Activated T-helper 1 cell treated with anti-CD3 and anti-CD28 coated beads, Interleukin-12 subunit alpha, Interleukin-12 subunit beta, Interleukin-2, Interleukin-4 antibody, amounts not matched to agents 30 ng/mL and 10 ng/mL and 1 ng/mL, durations not matched to agents 14 hours and 24 hours and 36 hours (primary cell): ENCODE results near the gene PTPRE. TPM values are rescaled to one million over a fixed set of nuclear protein-coding genes. Genes with fewer than 3 reads are reported as not detected.

Experiments used
- DNase-seq: peaks from one replicate; pipeline ENCODE4 v3.0.0; 2021; ENCODE audit warnings: low spot score
- H3K27ac Mint-ChIP-seq: one replicate; pipeline ENCODE4 v1.8.0; 2021; ENCODE audit warnings: mild to moderate bottlenecking, mixed read lengths
- H3K27me3 Mint-ChIP-seq: one replicate; pipeline ENCODE4 v1.8.0; 2022; ENCODE audit warnings: mild to moderate bottlenecking, moderate library complexity, mixed read lengths; ENCODE audit not compliant: insufficient read depth
- H3K36me3 Mint-ChIP-seq: one replicate; pipeline ENCODE4 v1.8.0; 2021; ENCODE audit warnings: low read depth, mixed read lengths
- H3K4me1 Mint-ChIP-seq: one replicate; pipeline ENCODE4 v1.8.0; 2021; ENCODE audit warnings: low read depth, mixed read lengths
- H3K4me3 Mint-ChIP-seq: one replicate; pipeline ENCODE4 v1.8.0; 2021; ENCODE audit warnings: mild to moderate bottlenecking, moderate library complexity, mixed read lengths
- H3K9me3 Mint-ChIP-seq: one replicate; pipeline ENCODE4 v1.8.0; 2021; ENCODE audit warnings: mixed read lengths
- intact Hi-C: fragments of 100-400 bp; cut with micrococcal nuclease; formaldehyde crosslinking; loops from one replicate; pipeline ENCODE4 v1.15.1; 2024
- total RNA-seq: library from RNA; stranded (reverse); gene quantifications from 2 replicates; pipeline ENCODE4 v1.2.3, GENCODE V29; 2022

Gene PTPRE
- total RNA-seq, 1 donor from 2014 or later: 41.8 TPM

GRCh38 chr10:128001363-128001745 lies 94.5 kb downstream of the PTPRE start:
- DNase-seq: no peak
- no peak overlapping the region for H3K4me3 Mint-ChIP-seq
- peaks cover 19% of the 10 kb centered on the region for H3K27me3 Mint-ChIP-seq
- H3K9me3 Mint-ChIP-seq: no peaks in the 10 kb centered on the region
- no peaks in the 10 kb centered on the region for H3K36me3 Mint-ChIP-seq
- no peak overlapping the region for H3K27ac Mint-ChIP-seq
- H3K4me1 Mint-ChIP-seq: no peaks in the 10 kb centered on the region
- intact Hi-C loops: no loop called here

- Mint-ChIP-seq H3K4me3 (no peak overlapping the region), H3K27ac (no peak overlapping the region), H3K9me3 (no peaks in the 10 kb centered on the region), H3K4me1 (no peaks in the 10 kb centered on the region), H3K36me3 (no peaks in the 10 kb centered on the region), H3K27me3 (peaks cover 19% of the 10 kb centered on the region)
- intact Hi-C loops: no loop called here
- no peak for DNase-seq
Observed at GRCh38 chr10:128001849-128002248, 94.9 kb downstream of the PTPRE start.

- H3K4me1 Mint-ChIP-seq: no peaks in the 10 kb centered on the region
- H3K4me3 Mint-ChIP-seq: no peak overlapping the region
- H3K36me3 Mint-ChIP-seq: no peaks in the 10 kb centered on the region
- intact Hi-C loops: no loop called here
- no peak for DNase-seq
- H3K27ac Mint-ChIP-seq: no peak overlapping the region
- H3K27me3 Mint-ChIP-seq: peaks cover 16% of the 10 kb centered on the region
- no peaks in the 10 kb centered on the region for H3K9me3 Mint-ChIP-seq
Observed at GRCh38 chr10:128003521-128003920, 96.6 kb downstream of the PTPRE start.

- intact Hi-C loops: no loop called here
- Mint-ChIP-seq H3K9me3 (no peaks in the 10 kb centered on the region), H3K27me3 (peaks cover 5% of the 10 kb centered on the region), H3K4me3 (no peak overlapping the region), H3K36me3 (no peaks in the 10 kb centered on the region), H3K27ac (no peak overlapping the region), H3K4me1 (no peaks in the 10 kb centered on the region)
- no peak for DNase-seq
Observed at GRCh38 chr10:128005858-128006257, 99.0 kb downstream of the PTPRE start.

GRCh38 chr10:128007056-128007455 lies 100.2 kb downstream of the PTPRE start:
- H3K4me3 Mint-ChIP-seq: no peak overlapping the region
- no peaks in the 10 kb centered on the region for H3K36me3 Mint-ChIP-seq
- H3K9me3 Mint-ChIP-seq: no peaks in the 10 kb centered on the region
- intact Hi-C loops: no loop called here
- peaks cover 10% of the 10 kb centered on the region for H3K4me1 Mint-ChIP-seq
- DNase-seq: no peak
- H3K27ac Mint-ChIP-seq: no peak overlapping the region
- peaks cover 7% of the 10 kb centered on the region for H3K27me3 Mint-ChIP-seq

GRCh38 chr10:128007971-128008370 lies 101.1 kb downstream of the PTPRE start:
- no peak for DNase-seq
- Mint-ChIP-seq H3K36me3 (no peaks in the 10 kb centered on the region), H3K27ac (no peak overlapping the region), H3K27me3 (peaks cover 4% of the 10 kb centered on the region), H3K4me1 (peaks cover 10% of the 10 kb centered on the region), H3K9me3 (no peaks in the 10 kb centered on the region), H3K4me3 (no peak overlapping the region)
- intact Hi-C loops: no loop called here

GRCh38 chr10:128008521-128009250 lies 101.8 kb downstream of the PTPRE start:
- Mint-ChIP-seq H3K9me3 (no peaks in the 10 kb centered on the region), H3K4me1 (peaks cover 10% of the 10 kb centered on the region), H3K36me3 (no peaks in the 10 kb centered on the region), H3K27me3 (peaks cover 4% of the 10 kb centered on the region), H3K27ac (no peak overlapping the region), H3K4me3 (no peak overlapping the region)
- DNase-seq: no peak
- intact Hi-C loops: no loop called here

GRCh38 chr10:128009372-128010126 lies 102.6 kb downstream of the PTPRE start:
- peaks cover 10% of the 10 kb centered on the region for H3K4me1 Mint-ChIP-seq
- no peak for DNase-seq
- H3K4me3 Mint-ChIP-seq: no peak overlapping the region
- no peak overlapping the region for H3K27ac Mint-ChIP-seq
- peaks cover 4% of the 10 kb centered on the region for H3K27me3 Mint-ChIP-seq
- no peaks in the 10 kb centered on the region for H3K9me3 Mint-ChIP-seq
- intact Hi-C loops: loop anchor here (5.0 kb wide), 1 partner anchor 292 kb away; no protein-coding TSS in a partner anchor
- H3K36me3 Mint-ChIP-seq: no peaks in the 10 kb centered on the region

GRCh38 chr10:128011059-128011979 lies 104.4 kb downstream of the PTPRE start:
- no peaks in the 10 kb centered on the region for H3K9me3 Mint-ChIP-seq
- H3K36me3 Mint-ChIP-seq: no peaks in the 10 kb centered on the region
- DNase-seq: peak; percentile 79
- peaks cover 2% of the 10 kb centered on the region for H3K27me3 Mint-ChIP-seq
- H3K4me3 Mint-ChIP-seq: peak overlapping the region; percentile 42
- peak overlapping the region; percentile 29 for H3K27ac Mint-ChIP-seq
- H3K4me1 Mint-ChIP-seq: peaks cover 10% of the 10 kb centered on the region
- intact Hi-C loops: loop anchor here (1.0 to 5.0 kb wide), 6 partner anchors 20 to 294 kb away; no protein-coding TSS in a partner anchor

GRCh38 chr10:128013626-128014025 lies 106.7 kb downstream of the PTPRE start:
- Mint-ChIP-seq H3K27ac (no peak overlapping the region), H3K9me3 (no peaks in the 10 kb centered on the region), H3K4me1 (peaks cover 17% of the 10 kb centered on the region), H3K36me3 (no peaks in the 10 kb centered on the region), H3K4me3 (no peak overlapping the region), H3K27me3 (peaks cover 5% of the 10 kb centered on the region)
- intact Hi-C loops: loop anchor here (5.0 kb wide), 1 partner anchor 296 kb away; no protein-coding TSS in a partner anchor
- DNase-seq: no peak

- intact Hi-C loops: loop anchor here (5.0 kb wide), 1 partner anchor 297 kb away; no protein-coding TSS in a partner anchor
- no peaks in the 10 kb centered on the region for H3K9me3 Mint-ChIP-seq
- H3K27ac Mint-ChIP-seq: no peak overlapping the region
- H3K27me3 Mint-ChIP-seq: peaks cover 5% of the 10 kb centered on the region
- no peaks in the 10 kb centered on the region for H3K36me3 Mint-ChIP-seq
- peaks cover 20% of the 10 kb centered on the region for H3K4me1 Mint-ChIP-seq
- DNase-seq: no peak
- H3K4me3 Mint-ChIP-seq: no peak overlapping the region
Observed at GRCh38 chr10:128014236-128014635, 107.3 kb downstream of the PTPRE start.

GRCh38 chr10:128016423-128017060 lies 109.6 kb downstream of the PTPRE start:
- Mint-ChIP-seq H3K4me1 (peaks cover 13% of the 10 kb centered on the region), H3K9me3 (no peaks in the 10 kb centered on the region), H3K27ac (peak overlapping the region; percentile 6), H3K27me3 (peaks cover 3% of the 10 kb centered on the region), H3K36me3 (no peaks in the 10 kb centered on the region), H3K4me3 (peak overlapping the region; percentile 63)
- intact Hi-C loops: no loop called here
- no peak for DNase-seq
